AG10803 (cell line): ENCODE results near the gene VAX1.
A peak's percentile ranks its signal among the peaks of the same experiment; 100 is the strongest.

Experiments
- DNase-seq: peaks from one replicate; pipeline ENCODE4 v3.0.0; 2010; ENCODE audit warnings: low read depth
- H3K4me3 ChIP-seq: 2 replicates; pipeline ENCODE4 v1.5.1; 2011; ENCODE audit warnings: mild to moderate bottlenecking, low read length, control low read depth
- TF ChIP-seq, protein P1 (sequence below): conservative IDR thresholded peaks from 2 replicates; pipeline ENCODE4 v1.5.1; 2011; ENCODE audit warnings: mild to moderate bottlenecking, low read length, control low read depth, inconsistent platforms

The VAX1 gene

DNA sequence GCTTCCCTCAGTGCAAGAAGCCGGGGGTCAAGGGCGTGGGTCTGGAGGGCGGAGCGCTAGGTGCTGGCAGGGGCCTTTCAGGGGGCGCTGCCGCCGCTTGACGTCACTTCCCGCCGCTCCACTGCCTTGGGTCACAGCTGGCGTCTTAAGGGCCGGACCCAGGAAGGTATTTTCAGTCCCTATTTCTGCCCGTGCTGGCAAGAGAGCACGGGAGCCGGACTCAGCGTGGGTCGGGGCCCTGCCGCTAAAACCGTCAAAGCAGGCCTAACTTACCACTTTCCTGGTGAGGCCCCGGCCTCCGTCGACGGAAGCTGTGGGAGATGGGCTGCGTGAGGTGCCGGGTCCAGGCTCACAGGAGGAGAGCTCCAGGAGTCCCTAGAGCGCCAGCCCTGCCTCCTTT lies 12.0 kb downstream of the VAX1 start:
- TF ChIP-seq, protein P1, sequence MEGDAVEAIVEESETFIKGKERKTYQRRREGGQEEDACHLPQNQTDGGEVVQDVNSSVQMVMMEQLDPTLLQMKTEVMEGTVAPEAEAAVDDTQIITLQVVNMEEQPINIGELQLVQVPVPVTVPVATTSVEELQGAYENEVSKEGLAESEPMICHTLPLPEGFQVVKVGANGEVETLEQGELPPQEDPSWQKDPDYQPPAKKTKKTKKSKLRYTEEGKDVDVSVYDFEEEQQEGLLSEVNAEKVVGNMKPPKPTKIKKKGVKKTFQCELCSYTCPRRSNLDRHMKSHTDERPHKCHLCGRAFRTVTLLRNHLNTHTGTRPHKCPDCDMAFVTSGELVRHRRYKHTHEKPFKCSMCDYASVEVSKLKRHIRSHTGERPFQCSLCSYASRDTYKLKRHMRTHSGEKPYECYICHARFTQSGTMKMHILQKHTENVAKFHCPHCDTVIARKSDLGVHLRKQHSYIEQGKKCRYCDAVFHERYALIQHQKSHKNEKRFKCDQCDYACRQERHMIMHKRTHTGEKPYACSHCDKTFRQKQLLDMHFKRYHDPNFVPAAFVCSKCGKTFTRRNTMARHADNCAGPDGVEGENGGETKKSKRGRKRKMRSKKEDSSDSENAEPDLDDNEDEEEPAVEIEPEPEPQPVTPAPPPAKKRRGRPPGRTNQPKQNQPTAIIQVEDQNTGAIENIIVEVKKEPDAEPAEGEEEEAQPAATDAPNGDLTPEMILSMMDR, result no peak
- no peak for DNase-seq
- no peak overlapping the region for H3K4me3 ChIP-seq

GRCh38 chr10:117112220-117112619 lies 25.9 kb downstream of the VAX1 start:
- no peak overlapping the region for H3K4me3 ChIP-seq
- TF ChIP-seq, protein P1, result peak; percentile 50
- DNase-seq, result no peak

GRCh38 chr10:117107238-117107637 lies 30.8 kb downstream of the VAX1 start:
- no peak for DNase-seq
- no peak overlapping the region for H3K4me3 ChIP-seq
- TF ChIP-seq, protein P1, result no peak

DNA sequence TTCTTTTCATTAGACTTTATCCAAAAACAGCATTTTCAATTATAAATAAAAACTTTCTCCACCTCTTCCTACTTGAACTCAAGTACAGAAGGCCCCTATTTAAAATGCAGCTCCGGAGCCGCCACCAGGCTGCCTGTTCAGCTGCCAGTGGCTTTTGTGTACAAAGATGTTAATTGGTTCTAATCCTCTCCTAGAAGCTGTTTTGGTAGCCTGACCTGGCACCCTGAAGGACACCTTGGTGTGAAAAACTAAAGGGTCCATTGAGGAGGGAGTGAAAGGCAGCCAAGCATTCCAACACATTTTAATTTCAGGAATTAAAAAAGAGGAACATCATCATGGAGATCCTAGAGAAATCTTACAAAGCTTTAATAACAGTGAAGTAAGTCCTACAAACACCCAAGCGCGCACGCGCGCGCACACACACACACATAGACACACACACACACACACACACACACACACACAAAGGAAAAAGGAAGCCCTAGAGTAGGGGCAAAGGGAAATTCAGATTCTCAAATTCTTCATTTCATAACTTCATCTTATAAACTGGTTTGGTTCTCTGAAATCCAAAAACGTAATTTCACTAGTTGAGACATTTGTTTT lies 41.4 kb downstream of the VAX1 start:
- no peak for DNase-seq
- H3K4me3 ChIP-seq, result no peak overlapping the region
- TF ChIP-seq, protein P1, result no peak

DNA sequence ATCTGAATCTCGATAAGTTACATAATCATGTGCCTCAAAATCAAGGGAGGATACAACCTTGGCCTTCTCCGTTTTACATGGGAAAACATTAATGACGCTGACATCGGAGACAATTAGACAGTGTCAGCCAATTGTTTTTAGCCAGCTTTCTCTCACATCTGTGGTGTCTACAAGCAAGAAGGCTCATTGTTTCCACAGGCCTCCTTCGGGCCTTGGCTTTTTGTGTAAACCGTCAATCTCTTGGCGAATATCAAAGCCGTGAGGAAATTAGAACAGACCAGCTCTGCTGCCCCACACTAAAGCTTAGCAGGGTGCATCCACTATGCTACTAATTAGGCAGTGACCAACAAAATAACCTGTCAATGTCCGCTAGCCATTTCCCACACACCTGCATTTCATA lies 43.2 kb downstream of the VAX1 start:
- DNase-seq, result no peak
- no peak overlapping the region for H3K4me3 ChIP-seq
- TF ChIP-seq, protein P1, result no peak

DNA sequence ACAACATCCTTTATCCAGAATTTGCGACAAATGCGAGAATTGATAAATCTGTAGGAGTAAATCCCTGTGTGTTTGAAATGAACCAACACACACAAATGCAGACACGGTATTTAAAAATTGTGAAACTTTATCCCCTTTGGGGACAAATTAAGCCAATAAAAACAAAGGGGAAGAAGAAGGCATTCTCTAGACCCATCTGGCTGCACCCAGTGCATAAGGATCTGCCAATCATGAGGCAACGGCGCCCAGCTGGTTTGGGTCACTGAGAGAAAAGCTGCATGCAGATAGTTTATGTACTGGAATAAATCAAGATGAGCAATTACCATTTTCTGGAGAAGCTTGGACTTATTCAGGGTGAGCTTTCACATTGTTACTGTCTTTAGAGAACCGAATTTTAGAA lies 45.7 kb downstream of the VAX1 start:
- TF ChIP-seq, protein P1, result no peak
- no peak overlapping the region for H3K4me3 ChIP-seq
- DNase-seq, result no peak

- no peak overlapping the region for H3K4me3 ChIP-seq
- TF ChIP-seq, protein P1, result no peak
- no peak for DNase-seq
Observed at GRCh38 chr10:117090834-117091233, 47.2 kb downstream of the VAX1 start.
